Panc1 (cell line): Measurements from ENCODE around the gene ARHGAP8. TPM values are rescaled to one million over a fixed set of nuclear protein-coding genes. Genes with fewer than 3 reads are reported as not detected.

Source experiments
- ATAC-seq: fragments of 200-7000 bp; cut with Tn5 transposase; 2 replicates; pipeline ENCODE4 v1.9.1; 2020; ENCODE audit warnings: mild to moderate bottlenecking, moderate library complexity
- BruUV-seq: library from RNA; stranded (reverse); fragments of 400-500 nt; replicated peaks from 2 replicates; lab custom pipeline; 2021; lab: Mats Ljungman, UMichigan
- CTCF ChIA-PET: fragments of 300-600 bp; sonication (Branson Sonifier 250); formaldehyde crosslinking; loops from one replicate; lab custom pipeline; 2022; ENCODE audit warnings: antibody characterized with exemption; lab: Charles Lee
- POLR2A ChIA-PET: fragments of 300-600 bp; sonication (Branson Sonifier 250); formaldehyde crosslinking; loops from one replicate; lab custom pipeline; 2022; ENCODE audit warnings: antibody characterized with exemption; lab: Charles Lee
- DNase-seq: peaks from one replicate; pipeline ENCODE4 v3.0.0-alpha.2; 2010; ENCODE audit warnings: low read depth, low spot score
- H3K27ac ChIP-seq: 2 replicates; pipeline ENCODE4 v1.5.1; 2011; ENCODE audit warnings: mild to moderate bottlenecking, low read length, inconsistent platforms
- H3K27me3 ChIP-seq: fragments of 200-500 bp; sonication (Bioruptor generic); 2 replicates; pipeline ENCODE4 v1.6.0; 2014; ENCODE audit warnings: low read length, inconsistent platforms; ENCODE audit not compliant: control insufficient read depth, insufficient read depth
- H3K36me3 ChIP-seq: fragments of 200-500 bp; sonication (Bioruptor generic); 2 replicates; pipeline ENCODE4 v1.5.1; 2014; ENCODE audit warnings: inconsistent platforms, mild to moderate bottlenecking, low read length, moderate library complexity; ENCODE audit not compliant: control insufficient read depth, insufficient read depth
- H3K4me1 ChIP-seq: 2 replicates; pipeline ENCODE4 v1.5.1; 2011; ENCODE audit warnings: inconsistent platforms, mild to moderate bottlenecking, low read length, moderate library complexity; ENCODE audit not compliant: control insufficient read depth, insufficient read depth
- H3K4me3 ChIP-seq, 2 experiments: 2 replicates each; pipeline ENCODE4 v1.5.1; 2011 to 2012; ENCODE audit warnings: low read depth in 2 of 2, low read length in 2 of 2, mild to moderate bottlenecking in 2 of 2, inconsistent platforms in 1 of 2, moderate library complexity in 1 of 2
- H3K9me3 ChIP-seq: fragments of 200-500 bp; sonication (Bioruptor generic); 2 replicates; pipeline ENCODE4 v1.5.1; 2014; ENCODE audit warnings: low read depth, mild to moderate bottlenecking, inconsistent platforms, low read length, moderate library complexity; ENCODE audit not compliant: control insufficient read depth, insufficient read depth
- POLR2AphosphoS5 ChIP-seq: IDR thresholded peaks from 2 replicates; pipeline ENCODE4 v1.6.1; 2012; ENCODE audit warnings: mild to moderate bottlenecking, low read depth, low read length, moderate library complexity
- REST ChIP-seq, 2 experiments: IDR thresholded peaks; 2 replicates each; pipeline ENCODE4 v1.6.1; 2011 to 2012; ENCODE audit warnings: low read depth in 2 of 2, control low read depth in 1 of 2, low read length in 1 of 2, mild to moderate bottlenecking in 1 of 2, moderate library complexity in 1 of 2; ENCODE audit not compliant: insufficient read depth in 1 of 2
- SIN3A ChIP-seq: IDR thresholded peaks from 2 replicates; pipeline ENCODE4 v1.6.1; 2012; ENCODE audit warnings: low read depth, mild to moderate bottlenecking, low read length, moderate library complexity, borderline replicate concordance; ENCODE audit not compliant: insufficient read depth
- TCF7L2 ChIP-seq: IDR thresholded peaks from 2 replicates; pipeline ENCODE4 v1.6.1; 2011; ENCODE audit warnings: mild to moderate bottlenecking, low read depth, low read length, inconsistent platforms
- in situ Hi-C: cut with HindIII; loops from 2 replicates; pipeline ENCODE4 v1.10.0; 2016; ENCODE audit warnings: low sequenced_read_pairs, low pct_unique_long_range_greater_than_20kb
- intact Hi-C: fragments of 100-400 bp; cut with micrococcal nuclease; formaldehyde crosslinking; loops from one replicate; pipeline ENCODE4 v1.10.0; 2022; ENCODE audit not compliant: unreplicated experiment
- total RNA-seq: library from RNA; stranded (reverse); gene quantifications from one replicate; pipeline ENCODE4 v1.2.1, GENCODE V29; 2021; ENCODE audit not compliant: unreplicated experiment
- TF ChIP-seq, protein P1 (sequence below): fragments of 450-650 bp; IDR thresholded peaks from 2 replicates; pipeline ENCODE4 v1.5.1; 2017; ENCODE audit warnings: mild to moderate bottlenecking

ARHGAP8 gene
- total RNA-seq, 1 experiment from 2014 or later: 9.2 TPM

GRCh38 chr22:44828193-44828592, 75.8 kb downstream of the ARHGAP8 start:
- in situ Hi-C loops: no loop called here
- Histone ChIP-seq H3K4me3 (no peak overlapping the region), H3K27ac (no peak overlapping the region), H3K9me3 (no peaks in the 10 kb centered on the region), H3K36me3 (no peaks in the 10 kb centered on the region), H3K27me3 (no peaks in the 10 kb centered on the region), H3K4me1 (no peaks in the 10 kb centered on the region)
- ATAC-seq (peak; percentile 85), DNase-seq (no peak)
- BruUV-seq: no TSS peak
- ChIA-PET POLR2A (interaction anchor here (0.7 kb wide), 1 partner anchor 29 kb away, joined by 14 read pairs; no protein-coding TSS in a partner anchor), CTCF (interaction anchor here (0.6 to 0.7 kb wide), 2 partner anchors 259 to 275 kb away, joined by 4 to 5 read pairs; no protein-coding TSS in a partner anchor)
- intact Hi-C loops: loop anchor here (10.0 kb wide), 1 partner anchor 137 kb away; no protein-coding TSS in a partner anchor
- no peak for TF ChIP-seq REST (IDR thresholded peaks at IDR 0.05; ENCODE audit: insufficient read depth in 1 of 2, low read depth in 2 of 2, low read length in 1 of 2)
- TF ChIP-seq, protein P1, sequence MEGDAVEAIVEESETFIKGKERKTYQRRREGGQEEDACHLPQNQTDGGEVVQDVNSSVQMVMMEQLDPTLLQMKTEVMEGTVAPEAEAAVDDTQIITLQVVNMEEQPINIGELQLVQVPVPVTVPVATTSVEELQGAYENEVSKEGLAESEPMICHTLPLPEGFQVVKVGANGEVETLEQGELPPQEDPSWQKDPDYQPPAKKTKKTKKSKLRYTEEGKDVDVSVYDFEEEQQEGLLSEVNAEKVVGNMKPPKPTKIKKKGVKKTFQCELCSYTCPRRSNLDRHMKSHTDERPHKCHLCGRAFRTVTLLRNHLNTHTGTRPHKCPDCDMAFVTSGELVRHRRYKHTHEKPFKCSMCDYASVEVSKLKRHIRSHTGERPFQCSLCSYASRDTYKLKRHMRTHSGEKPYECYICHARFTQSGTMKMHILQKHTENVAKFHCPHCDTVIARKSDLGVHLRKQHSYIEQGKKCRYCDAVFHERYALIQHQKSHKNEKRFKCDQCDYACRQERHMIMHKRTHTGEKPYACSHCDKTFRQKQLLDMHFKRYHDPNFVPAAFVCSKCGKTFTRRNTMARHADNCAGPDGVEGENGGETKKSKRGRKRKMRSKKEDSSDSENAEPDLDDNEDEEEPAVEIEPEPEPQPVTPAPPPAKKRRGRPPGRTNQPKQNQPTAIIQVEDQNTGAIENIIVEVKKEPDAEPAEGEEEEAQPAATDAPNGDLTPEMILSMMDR: peak; percentile 80

- ATAC-seq (no peak), DNase-seq (no peak)
- Histone ChIP-seq H3K36me3 (no peaks in the 10 kb centered on the region), H3K27me3 (no peaks in the 10 kb centered on the region), H3K4me1 (no peaks in the 10 kb centered on the region), H3K27ac (no peak overlapping the region), H3K4me3 (no peak overlapping the region), H3K9me3 (peaks cover 5% of the 10 kb centered on the region; the same call in 1 of the 2 replicates)
- in situ Hi-C loops: no loop called here
- CTCF ChIA-PET: no interaction called here
- intact Hi-C loops: no loop called here
- no TSS peak for BruUV-seq
- TF ChIP-seq REST (IDR thresholded peaks at IDR 0.05; ENCODE audit: insufficient read depth in 1 of 2, low read depth in 2 of 2, low read length in 1 of 2): no peak
- TF ChIP-seq TCF7L2: no peak
- no peak for TF ChIP-seq SIN3A
- TF ChIP-seq, protein P1: no peak
- no peak for TF ChIP-seq POLR2AphosphoS5
- POLR2A ChIA-PET: no interaction called here
These were observed 79.5 kb downstream of the ARHGAP8 start for GRCh38 chr22:44831885-44832284.
